HG03139 (cell line): Measurements from ENCODE around the gene CAB39L.

Experiments used
- ATAC-seq: cut with Tn5 transposase; IDR thresholded peaks from one replicate; pipeline ENCODE4 v1.9.1; 2021; ENCODE audit not compliant: unreplicated experiment

The CAB39L gene

DNA sequence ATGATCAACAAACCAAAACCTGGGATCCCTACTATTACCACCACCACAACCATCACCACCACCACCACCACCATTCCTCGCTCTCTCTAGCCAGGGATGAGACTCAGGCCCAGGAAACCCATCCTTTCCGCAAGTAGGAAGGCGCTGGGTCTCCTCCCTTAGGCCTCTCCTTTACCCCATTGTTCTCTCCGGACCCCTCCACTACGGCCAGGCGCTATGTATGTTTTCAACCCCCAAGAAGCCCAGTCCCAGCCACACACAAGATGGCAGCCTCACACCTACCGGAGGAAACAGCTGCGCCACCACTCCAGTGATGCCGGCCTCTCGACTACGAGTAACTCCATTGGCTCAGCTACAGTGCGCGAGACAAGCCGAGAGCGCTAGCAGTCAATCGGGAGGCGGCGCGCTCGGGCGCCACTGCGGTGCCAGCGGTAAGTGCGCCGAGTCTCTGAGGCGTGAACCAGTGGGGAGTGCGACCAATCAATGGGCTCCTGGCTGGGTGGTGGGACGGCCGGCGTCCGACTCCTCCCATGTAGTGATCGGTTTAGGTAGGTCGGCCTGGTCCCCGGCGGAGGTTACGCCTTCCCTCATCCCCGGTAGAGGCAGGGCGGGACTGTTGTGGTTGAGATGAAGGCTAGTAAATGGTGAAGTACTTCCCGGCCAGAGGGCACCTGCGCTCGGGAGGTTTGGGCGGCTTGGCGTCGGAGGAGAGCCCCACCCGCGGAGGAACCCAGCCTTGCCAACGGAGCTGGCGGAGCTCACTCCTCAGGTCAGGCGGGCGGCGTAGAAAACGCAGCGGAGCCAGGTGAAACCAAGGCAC, at the start of gene CAB39L, which contains the start of gene SETDB2:
TSS of gene CAB39L (minus strand) at position 361 of the 820 bp plus-strand sequence. CDS start 61,154 bp downstream, outside the sequence.
TSS of gene SETDB2 (plus strand) at position 571 of the 820 bp plus-strand sequence. CDS start 7,620 bp downstream, outside the sequence.
- ATAC-seq: peak; percentile 93

DNA sequence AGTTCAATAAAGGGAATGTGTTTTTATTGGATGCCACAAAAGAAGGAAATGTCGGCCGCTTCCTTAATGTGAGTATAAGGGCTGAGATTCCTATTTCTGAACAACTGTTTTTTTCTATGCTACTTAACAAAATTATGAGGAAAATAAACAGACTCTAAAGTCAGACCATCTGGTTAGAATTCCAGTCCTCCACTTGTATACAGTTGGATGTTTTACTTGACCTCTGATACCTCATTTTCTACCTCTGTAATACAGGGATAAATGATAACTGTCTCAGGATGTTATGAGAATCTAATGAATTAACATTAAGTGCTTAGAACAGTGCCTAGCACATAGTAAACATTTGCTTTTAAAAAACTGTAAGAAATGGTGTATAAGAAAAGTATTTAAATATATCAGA, 44.7 kb upstream of the CAB39L start:
- no peak for ATAC-seq

DNA sequence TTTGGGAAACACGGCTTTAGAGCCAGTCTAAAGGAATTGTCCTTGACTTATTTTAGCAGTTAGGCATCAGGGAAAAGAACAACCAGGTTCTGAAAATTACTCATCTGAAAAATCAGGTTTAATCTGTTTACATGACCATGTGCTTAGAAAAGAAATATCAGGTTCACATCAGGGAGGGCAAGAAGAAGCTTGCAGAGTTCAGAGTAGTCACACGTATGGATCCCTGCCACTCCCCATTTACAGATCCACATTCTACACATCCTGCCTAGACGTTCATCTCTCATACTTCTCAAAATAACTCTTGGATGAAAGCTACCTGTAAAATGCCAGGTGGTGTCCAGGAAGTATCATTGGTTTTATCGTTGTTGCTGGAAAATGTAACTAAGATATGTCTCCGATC, 37.9 kb upstream of the CAB39L start:
- ATAC-seq: no peak

DNA sequence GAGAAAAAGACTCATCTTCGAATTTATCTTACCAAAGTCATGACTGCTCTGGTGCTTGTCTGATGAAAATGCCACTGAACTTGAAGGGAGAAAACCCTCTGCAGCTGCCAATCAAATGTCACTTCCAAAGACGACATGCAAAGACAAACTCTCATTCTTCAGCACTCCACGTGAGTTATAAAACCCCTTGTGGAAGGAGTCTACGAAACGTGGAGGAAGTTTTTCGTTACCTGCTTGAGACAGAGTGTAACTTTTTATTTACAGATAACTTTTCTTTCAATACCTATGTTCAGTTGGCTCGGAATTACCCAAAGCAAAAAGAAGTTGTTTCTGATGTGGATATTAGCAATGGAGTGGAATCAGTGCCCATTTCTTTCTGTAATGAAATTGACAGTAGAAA, 32.7 kb upstream of the CAB39L start:
- ATAC-seq: no peak

DNA sequence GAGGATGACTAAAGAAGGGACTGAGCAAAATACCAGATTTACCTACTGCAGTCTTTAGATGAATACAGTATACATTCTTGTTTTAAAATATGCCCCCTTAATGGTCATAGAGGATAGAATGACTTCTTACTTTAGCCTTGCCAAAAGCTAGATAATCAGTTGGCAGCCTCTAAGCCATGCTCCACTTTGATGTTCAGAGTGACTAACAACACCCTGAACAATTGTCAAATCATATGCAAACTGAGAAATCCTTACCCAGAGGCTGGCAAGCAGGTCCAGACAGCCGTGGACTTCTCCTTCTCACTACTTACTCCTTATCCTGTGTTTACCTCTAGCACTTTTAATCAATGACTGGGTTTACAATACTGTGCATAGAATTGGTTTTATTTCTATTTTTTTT, 28.3 kb upstream of the CAB39L start:
- no peak for ATAC-seq

DNA sequence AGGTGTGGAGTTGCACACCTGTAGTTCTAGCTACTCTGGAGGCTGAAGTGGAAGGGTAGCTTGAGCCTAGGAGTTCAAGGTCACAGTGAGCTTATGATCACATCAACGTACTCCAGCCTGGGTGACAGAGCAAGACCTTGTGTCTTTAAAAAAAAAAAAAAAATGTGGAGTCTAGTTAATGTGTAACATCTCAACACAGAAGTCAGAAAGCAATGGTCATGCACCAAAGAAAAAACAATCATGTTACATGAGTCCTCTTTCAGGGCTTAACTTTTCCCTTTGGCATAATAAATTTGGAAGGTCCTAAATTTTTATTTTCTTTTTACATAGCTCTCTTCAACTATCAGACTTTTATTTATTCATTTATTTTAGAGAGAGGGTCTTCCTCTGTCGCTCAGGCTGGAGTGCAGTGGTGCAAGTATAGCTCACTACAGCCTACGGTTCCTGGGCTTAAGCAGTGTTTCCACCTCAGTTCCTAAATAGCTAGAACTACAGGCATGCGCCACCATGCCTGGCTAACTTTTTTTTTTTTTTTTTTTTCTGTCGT, 22.5 kb upstream of the CAB39L start:
- ATAC-seq: no peak

DNA sequence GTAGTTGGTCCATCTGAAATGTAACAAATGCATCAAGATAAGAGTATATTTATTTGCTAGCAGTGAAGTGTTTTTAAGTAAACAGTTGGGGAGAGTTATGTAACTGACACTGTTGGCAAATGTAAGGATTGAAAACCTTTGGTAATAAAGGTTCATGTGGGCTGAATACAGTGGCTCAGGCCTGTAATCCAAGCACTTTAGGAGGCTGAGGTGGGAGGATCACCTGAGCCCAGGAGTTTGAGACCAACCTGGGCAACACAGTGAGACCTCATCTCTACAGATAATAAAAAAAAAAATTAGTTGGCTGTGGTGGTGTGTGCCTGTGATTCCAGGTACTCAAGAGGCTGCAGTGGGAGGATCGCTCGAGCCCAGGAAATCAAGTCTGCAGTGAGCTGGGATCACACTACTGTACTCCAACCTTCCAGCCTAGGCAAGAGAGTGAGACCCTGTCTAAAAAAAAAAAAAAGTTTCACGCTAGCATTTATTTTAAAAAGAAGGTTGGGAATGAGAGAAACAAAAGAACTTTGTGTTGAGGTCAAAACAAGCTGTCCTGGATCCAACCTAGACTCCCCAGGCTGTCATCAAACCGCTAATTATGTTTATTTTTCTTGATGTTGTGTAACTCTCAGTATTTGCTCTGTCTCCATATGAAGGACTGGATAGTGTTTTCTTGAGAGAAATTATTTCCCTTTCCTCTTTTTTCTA, 20.9 kb upstream of the CAB39L start:
- ATAC-seq: no peak

DNA sequence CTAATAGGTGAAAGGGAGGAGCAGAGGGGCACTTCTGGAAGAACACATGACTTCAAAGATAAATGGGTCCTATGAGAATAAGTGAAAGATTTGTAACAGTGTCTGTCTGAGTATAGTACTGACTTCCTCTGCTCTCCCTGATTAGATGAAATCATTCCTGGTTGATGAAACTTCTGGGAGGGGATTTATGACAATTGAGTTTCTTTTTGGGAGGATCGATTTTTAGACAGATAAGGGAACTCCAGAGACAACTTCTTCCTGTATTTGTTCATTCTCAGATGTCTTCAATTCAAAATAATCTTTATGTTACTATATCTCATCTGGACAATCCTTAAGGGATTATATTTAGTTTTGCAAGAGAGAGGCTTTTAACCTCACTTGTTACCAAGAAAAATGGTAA, 20.2 kb upstream of the CAB39L start:
- no peak for ATAC-seq

DNA sequence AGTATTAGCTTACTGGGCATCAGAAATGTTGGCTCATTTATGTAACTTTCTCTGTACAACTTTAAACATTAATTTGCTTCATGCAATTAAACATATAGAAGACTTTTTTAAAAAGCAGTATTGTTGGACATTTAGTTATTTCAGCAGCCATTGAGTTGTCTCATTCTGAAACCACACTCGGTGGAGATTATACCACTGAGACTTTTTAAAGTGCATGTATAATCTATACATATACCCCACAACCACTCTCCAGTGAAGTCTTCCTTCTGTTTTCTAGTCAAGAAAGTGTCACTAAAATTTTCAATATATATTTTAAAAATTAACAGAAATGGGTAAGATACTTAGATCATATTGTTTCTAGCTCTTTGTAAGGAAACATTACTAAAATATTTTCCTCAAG, 15.7 kb upstream of the CAB39L start:
- ATAC-seq: no peak

DNA sequence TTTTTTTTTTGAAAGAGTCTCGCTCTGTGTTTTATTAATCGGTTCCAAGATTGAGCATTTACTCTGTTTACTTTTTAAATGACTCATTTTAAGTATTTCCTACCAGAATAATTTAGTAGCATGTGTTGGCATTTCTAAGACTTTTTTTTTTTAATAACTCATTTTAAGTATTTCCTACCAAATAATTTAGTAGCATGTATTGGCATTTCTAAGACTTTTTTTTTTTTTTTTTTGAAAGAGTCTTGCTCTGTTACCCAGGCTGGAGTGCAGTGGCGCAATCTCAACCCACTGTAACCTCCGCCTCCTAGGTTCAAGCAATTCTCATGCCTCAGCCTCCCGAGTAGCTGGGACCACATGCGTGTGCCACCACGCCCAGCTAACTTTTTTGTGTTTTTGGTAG, 13.4 kb upstream of the CAB39L start:
- ATAC-seq: no peak

DNA sequence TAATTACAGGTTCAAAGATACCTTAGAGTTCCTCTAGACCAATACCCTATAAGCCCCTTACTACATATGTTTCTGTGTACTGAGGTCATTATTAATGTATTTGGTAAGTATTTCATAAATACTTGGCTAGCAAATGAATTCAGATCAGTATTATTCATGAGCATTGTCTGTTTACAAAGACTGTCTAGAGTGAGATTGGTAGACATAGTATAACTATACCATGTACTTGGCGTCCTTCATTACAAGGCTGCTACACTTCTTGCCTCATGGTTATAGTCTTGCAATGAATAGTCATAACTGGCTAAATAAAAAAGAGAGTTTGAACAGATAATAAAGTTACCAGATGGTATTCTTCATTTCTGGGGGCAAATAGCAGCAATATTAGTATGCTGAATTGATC, 12.3 kb upstream of the CAB39L start:
- ATAC-seq: no peak

DNA sequence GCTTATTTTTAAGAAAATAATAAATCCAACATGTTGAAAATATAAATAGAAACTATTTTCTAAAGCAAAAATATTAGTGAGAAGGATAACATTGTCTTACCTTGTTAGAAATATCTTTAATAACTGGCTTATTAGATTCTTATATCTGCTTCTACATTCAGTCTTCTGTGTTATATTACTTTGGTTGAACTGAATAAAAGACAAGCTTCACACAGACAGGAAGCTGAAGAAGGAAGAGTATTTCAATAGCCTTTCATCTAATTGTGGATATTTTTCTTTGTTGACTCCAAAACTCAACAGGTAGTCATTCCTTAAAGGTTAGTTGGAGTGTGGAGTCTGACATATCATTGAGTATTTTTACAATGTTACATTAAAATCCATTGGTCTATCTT, 11.1 kb upstream of the CAB39L start:
- ATAC-seq: no peak

DNA sequence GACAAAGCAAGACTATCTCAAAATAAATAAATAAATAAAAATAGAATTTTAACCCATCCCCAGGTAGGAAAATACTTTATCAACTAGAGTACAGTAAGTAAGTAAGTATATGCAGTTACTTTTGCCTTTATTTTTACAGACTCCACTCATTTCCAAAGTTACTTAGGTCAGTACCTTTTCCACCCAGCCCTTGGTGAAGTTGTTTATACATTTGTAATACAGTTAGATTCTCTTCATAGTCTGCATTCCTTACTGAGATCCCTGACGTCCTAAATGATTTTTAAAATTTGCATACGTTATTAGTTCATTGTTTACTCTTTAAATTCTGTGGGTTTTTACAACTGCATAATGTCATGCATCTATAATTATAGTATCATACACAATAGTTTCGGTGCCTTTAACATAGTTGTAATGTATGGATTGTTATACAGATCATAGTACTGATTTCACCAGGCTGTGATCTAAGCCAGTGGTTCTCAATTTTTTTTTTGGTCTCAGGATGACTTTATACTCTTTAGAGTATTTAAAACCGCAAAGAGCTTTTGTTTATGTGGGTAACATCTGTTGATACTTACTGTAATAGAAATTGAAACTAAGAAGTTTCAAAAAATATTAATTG, 10.6 kb upstream of the CAB39L start:
- ATAC-seq: peak; percentile 89

DNA sequence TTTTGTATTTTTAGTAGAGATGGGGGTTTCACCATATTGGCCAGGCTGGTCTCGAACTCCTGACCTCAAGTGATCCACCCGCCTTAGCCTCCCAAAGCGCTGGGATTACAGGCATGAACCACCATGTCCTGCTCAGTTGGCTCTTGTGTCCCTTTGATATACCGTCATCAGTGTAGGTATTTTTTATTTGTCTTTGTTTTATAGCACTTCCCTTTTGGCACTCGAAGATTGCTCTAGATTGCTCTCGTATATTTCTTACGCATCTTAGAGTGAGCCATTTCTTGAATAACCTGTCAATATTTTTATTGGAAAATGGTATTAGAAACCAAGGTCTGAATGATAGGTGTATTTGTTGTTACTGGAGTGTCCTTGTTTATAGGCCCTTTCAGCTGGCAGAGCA, 9.6 kb upstream of the CAB39L start:
- no peak for ATAC-seq

DNA sequence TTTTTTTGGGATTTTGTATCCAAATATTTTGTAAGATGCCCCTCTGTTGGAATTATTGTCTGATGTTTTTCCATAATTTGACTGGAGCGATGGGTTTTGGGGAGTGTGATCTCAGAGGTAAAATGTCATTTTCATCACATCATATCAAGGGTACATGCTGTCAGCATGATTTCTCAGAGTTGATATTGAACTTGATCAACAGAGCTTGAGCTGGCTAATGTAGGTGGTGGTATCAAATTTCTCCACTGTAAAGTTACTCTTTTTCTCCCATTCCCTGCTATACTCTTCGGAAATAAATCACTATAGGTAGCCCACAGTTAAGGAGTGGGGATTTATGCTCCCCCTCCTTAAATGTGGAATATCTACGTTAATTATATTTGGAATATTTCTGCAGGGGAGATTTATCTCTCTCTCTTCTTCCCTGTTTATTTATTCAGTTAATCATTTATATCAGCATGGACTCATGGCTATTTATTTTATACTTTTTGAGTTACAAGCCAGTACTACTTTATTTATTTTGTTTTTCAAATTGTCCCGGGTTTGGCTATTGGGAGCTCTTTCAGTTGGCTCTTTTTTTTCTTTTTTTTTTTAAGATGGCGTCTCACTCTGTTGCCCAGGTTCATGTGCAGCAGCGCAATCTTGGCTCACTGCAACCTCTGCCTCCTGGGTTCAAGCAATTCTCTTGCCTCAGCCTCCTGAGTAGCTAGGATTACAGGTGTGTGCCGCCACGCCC, 9.0 kb upstream of the CAB39L start:
- no peak for ATAC-seq

DNA sequence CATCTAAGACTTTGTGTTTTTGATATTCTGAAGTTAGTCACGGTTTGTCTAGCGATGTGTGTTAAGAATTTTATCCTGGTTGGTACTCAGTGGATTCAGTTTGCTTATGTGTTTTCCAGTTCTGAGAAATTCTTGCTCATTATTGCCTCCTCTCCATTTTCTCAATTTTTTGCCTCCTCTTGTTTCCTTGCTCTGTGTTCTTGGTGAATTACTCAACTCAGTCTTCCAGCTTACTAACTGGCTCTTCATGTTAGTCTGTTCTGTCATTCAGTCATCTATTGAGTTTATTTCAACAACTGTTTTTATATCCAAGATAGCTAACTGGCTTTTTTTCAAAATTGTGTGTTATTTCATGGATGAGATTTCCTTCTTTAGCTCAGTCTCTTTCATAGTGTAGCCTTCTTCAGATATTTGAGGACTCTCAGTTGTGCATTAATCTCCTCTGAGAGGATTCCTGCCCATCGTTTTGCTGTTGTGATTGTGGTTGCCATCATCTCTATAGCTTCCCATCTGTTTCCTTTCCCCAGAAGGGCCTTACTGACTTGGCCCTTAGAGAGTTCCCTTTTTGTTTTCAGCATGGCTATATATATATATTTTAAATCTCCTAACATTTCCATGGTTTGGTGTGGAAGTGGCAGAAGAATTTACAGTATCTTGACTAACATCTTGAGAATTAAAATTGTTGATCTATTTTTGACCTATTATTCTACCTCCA, 6.4 kb upstream of the CAB39L start:
- ATAC-seq: no peak

DNA sequence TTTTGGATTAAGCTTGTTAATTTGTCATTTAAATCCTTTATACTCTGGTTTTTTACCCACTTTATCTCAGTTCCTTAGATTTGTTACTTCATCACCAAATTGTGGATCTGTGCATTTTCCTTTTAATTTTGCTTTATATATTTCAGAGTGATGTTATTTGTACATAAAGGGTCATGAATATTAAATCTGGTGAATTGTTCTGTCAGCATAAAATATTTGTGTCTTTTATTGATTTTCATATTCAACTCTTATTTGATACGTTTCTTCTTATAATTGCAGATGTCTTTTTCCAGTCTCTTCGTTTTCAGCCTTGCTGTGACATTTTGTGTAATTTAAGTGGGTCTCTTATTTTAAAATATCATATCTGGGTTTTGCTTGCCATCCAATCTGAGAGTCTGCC, 4.9 kb upstream of the CAB39L start:
- ATAC-seq: no peak

DNA sequence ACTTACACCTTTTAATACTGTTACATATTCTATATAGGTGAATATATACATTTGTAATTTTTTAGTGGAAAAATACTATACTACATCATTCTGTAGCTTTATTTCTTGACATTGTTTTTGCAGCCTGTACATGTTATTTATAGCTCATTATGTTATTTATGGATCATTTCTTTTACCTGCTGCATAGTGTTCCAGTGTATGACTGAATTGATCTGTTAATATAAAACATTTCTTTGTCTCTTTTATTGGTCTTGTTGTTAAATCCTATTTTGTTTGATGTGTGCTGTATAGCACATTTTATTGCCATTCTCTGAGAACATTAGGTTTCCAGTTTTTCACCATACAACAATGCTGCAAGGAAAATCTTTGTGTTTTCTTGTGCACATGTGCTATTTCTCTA, 2.6 kb upstream of the CAB39L start:
- ATAC-seq: no peak

DNA sequence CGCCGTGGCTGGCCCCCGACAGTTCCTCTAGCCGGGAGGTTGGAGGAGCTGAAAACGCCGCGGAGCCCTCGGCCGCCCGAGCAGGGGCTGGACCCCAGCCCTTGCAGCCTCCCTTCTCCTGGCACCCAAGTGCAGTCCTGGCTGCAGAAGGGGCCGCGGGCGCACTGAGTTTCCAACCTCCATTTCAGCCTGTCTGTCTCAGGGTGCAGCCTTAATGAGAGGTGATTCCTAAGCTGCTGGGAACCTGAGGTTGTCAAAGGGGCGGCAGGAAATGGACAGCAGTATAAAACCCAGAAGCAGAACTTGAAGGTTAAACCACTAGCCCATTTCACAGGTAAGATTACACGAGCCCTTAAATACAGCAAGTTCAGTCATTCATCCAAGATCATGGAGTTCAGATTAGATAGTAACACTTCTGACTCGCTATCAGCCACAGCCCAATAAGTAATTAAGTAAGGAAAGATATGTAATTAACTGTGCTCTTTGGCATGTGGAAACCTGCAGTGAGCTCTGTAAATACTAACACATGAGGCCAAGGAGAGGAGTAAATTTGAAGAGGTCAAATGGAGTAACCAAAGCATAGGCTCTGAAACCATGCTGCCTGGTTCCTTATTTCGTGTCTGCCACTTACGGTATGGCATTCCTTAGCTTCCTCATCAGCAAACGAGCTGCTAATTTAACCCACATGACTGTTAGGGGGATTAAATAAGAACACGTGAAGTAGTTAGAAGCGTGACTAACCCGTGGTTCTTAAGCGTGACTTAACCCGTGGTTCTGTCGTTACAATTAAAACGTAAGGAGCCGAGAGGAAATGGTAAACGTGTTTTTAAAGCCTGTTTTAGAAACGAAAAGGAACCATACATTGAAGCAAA, 896 bp upstream of the CAB39L start:
- peak; percentile 5 for ATAC-seq

DNA sequence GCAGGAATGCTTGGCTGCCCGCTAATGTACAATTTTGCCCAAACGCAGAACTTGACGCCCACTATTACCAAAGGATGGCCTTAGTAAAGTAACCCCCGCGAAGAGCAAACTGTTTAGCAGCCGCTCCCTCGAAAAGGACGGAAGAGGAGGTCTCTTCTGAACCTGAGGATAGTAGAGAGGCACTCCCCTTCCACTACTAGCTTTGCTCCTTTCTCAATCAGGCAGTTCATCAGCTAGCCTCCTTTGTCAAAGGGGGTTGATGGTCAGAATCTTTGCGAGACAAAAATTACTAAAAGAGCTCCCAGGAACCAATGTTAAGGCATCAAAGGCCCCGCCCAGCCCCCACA, 534 bp downstream of the CAB39L start:
- ATAC-seq: no peak
